ENCODE measurements around the gene ZBTB46. TPM values are rescaled to one million over a fixed set of nuclear protein-coding genes. Genes with fewer than 3 reads are reported as not detected.

The ZBTB46 gene
- total RNA-seq, 1 experiment from 2014 or later, result not detected

DNA sequence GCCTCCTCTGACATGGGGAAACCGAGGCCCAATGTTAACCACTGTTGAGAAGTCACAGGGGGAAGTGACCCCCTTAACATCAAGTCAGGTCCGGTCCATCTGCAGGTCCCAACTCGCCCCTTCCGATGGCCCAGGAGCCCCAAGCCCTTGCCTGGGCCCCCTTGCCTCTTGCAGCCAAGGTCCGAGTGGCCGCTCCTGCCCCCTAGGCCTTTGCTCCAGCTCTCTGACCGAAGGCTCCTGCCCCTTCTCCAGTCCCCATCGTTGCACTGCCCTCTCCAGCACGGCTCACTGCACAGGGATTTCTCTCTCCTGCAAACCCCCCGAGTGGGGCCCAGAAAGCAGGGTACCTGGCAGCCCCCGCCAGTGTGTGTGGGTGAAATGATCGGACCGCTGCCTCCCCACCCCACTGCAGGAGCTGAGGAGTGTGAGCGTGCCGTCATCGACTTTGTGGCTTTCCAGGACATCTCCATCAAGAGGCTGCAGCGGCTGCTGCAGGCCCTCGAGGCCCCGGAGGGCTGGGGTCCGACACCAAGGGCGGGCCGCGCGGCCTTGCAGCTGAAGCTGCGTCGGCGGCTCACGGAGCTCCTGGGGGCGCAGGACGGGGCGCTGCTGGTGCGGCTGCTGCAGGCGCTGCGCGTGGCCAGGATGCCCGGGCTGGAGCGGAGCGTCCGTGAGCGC lies 133.1 kb downstream of the ZBTB46 start:
- H3K27me3 ChIP-seq (ENCODE audit: low read length), result no peaks in the 10 kb centered on the region
- peaks cover 9% of the 10 kb centered on the region; the same call in 1 of the 2 replicates for H3K36me3 ChIP-seq (ENCODE audit: insufficient read depth, low read length)
- H4K20me1 ChIP-seq (ENCODE audit: insufficient read depth, low read depth, low read length), result no peaks in the 10 kb centered on the region
- H3K9me2 ChIP-seq (replicated peaks; ENCODE audit: insufficient read depth, low read length), result no peaks in the 10 kb centered on the region
- no peaks in the 10 kb centered on the region for H3K79me2 ChIP-seq (ENCODE audit: low read length)
- H3K9ac ChIP-seq (ENCODE audit: low read length), result no peak overlapping the region
- H3K4me3 ChIP-seq (ENCODE audit: low read length), result no peak overlapping the region
- no peak overlapping the region for H2AFZ ChIP-seq (ENCODE audit: low read length)
- H3K4me2 ChIP-seq (ENCODE audit: low read depth, low read length, poor library complexity, severe bottlenecking), result no peak overlapping the region
- no peaks in the 10 kb centered on the region for H3K9me3 ChIP-seq (ENCODE audit: low read length)
- no peak overlapping the region for H3K27ac ChIP-seq (ENCODE audit: low read length)
- no peak for DNase-seq
- H3K4me1 ChIP-seq (ENCODE audit: low read length), result peaks cover 7% of the 10 kb centered on the region

GRCh38 chr20:63697357-63697867 lies 133.7 kb downstream of the ZBTB46 start:
- Histone ChIP-seq H4K20me1 (ENCODE audit: insufficient read depth, low read depth, low read length) (no peaks in the 10 kb centered on the region), H3K9me3 (ENCODE audit: low read length) (no peaks in the 10 kb centered on the region), H3K4me2 (ENCODE audit: low read depth, low read length, poor library complexity, severe bottlenecking) (no peak overlapping the region), H3K9ac (ENCODE audit: low read length) (no peak overlapping the region), H3K4me3 (ENCODE audit: low read length) (no peak overlapping the region), H3K79me2 (ENCODE audit: low read length) (no peaks in the 10 kb centered on the region), H3K4me1 (ENCODE audit: low read length) (peaks cover 7% of the 10 kb centered on the region), H3K27ac (ENCODE audit: low read length) (no peak overlapping the region), H3K9me2 (replicated peaks; ENCODE audit: insufficient read depth, low read length) (no peaks in the 10 kb centered on the region), H3K36me3 (ENCODE audit: insufficient read depth, low read length) (peaks cover 9% of the 10 kb centered on the region; the same call in 1 of the 2 replicates), H2AFZ (ENCODE audit: low read length) (no peak overlapping the region), H3K27me3 (ENCODE audit: low read length) (no peaks in the 10 kb centered on the region)
- DNase-seq, result peak; percentile 52

GRCh38 chr20:63696628-63697356 lies 134.3 kb downstream of the ZBTB46 start, which contains the start of gene TNFRSF6B:
Gene TNFRSF6B (plus strand): TSS chr20:63696652. CDS start chr20:63696768, 116 bp downstream.
- H3K79me2 ChIP-seq (ENCODE audit: low read length), result no peaks in the 10 kb centered on the region
- H4K20me1 ChIP-seq (ENCODE audit: insufficient read depth, low read depth, low read length), result no peaks in the 10 kb centered on the region
- H3K9ac ChIP-seq (ENCODE audit: low read length), result no peak within 1 kb of the TSS
- H3K27ac ChIP-seq (ENCODE audit: low read length), result no peak within 1 kb of the TSS
- H3K36me3 ChIP-seq (ENCODE audit: insufficient read depth, low read length), result peaks cover 9% of the 10 kb centered on the region; the same call in 1 of the 2 replicates
- H3K4me3 ChIP-seq (ENCODE audit: low read length), result no peak within 1 kb of the TSS
- H3K4me1 ChIP-seq (ENCODE audit: low read length), result peaks cover 7% of the 10 kb centered on the region
- no peak within 1 kb of the TSS for H2AFZ ChIP-seq (ENCODE audit: low read length)
- H3K27me3 ChIP-seq (ENCODE audit: low read length), result no peaks in the 10 kb centered on the region
- DNase-seq, result no peak
- H3K9me3 ChIP-seq (ENCODE audit: low read length), result no peaks in the 10 kb centered on the region
- no peaks in the 10 kb centered on the region for H3K9me2 ChIP-seq (replicated peaks; ENCODE audit: insufficient read depth, low read length)
- no peak within 1 kb of the TSS for H3K4me2 ChIP-seq (ENCODE audit: low read depth, low read length, poor library complexity, severe bottlenecking)

DNA sequence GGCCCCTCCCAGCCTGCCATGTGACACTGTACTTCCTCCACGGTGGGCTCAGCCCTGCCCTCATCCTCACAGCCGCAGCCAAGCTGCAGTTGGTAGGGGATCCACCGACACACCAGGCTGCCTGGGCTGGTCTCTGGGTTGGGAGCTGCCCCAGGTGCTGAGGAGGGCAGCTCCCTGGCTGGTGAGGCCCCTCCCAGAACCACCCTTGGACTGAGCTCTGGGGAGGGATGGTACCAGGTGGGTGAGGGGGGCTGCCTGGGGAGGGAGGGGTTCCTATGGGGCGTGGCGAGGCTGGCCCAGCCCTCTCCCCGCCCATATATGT lies 134.8 kb downstream of the ZBTB46 start:
- DNase-seq, result peak; percentile 60
- Histone ChIP-seq H3K4me1 (ENCODE audit: low read length) (peaks cover 7% of the 10 kb centered on the region), H3K4me2 (ENCODE audit: low read depth, low read length, poor library complexity, severe bottlenecking) (no peak overlapping the region), H3K27ac (ENCODE audit: low read length) (no peak overlapping the region), H3K4me3 (ENCODE audit: low read length) (no peak overlapping the region), H3K27me3 (ENCODE audit: low read length) (no peaks in the 10 kb centered on the region), H4K20me1 (ENCODE audit: insufficient read depth, low read depth, low read length) (no peaks in the 10 kb centered on the region), H3K79me2 (ENCODE audit: low read length) (no peaks in the 10 kb centered on the region), H2AFZ (ENCODE audit: low read length) (no peak overlapping the region), H3K36me3 (ENCODE audit: insufficient read depth, low read length) (peaks cover 12% of the 10 kb centered on the region; the same call in 1 of the 2 replicates), H3K9me3 (ENCODE audit: low read length) (no peaks in the 10 kb centered on the region), H3K9ac (ENCODE audit: low read length) (no peak overlapping the region), H3K9me2 (replicated peaks; ENCODE audit: insufficient read depth, low read length) (no peaks in the 10 kb centered on the region)

- H3K9ac ChIP-seq (ENCODE audit: low read length), result no peak overlapping the region
- no peaks in the 10 kb centered on the region for H3K27me3 ChIP-seq (ENCODE audit: low read length)
- H3K36me3 ChIP-seq (ENCODE audit: insufficient read depth, low read length), result peaks cover 12% of the 10 kb centered on the region; the same call in 1 of the 2 replicates
- H2AFZ ChIP-seq (ENCODE audit: low read length), result no peak overlapping the region
- no peak overlapping the region for H3K27ac ChIP-seq (ENCODE audit: low read length)
- no peaks in the 10 kb centered on the region for H3K79me2 ChIP-seq (ENCODE audit: low read length)
- peaks cover 7% of the 10 kb centered on the region for H3K4me1 ChIP-seq (ENCODE audit: low read length)
- H3K9me3 ChIP-seq (ENCODE audit: low read length), result no peaks in the 10 kb centered on the region
- H3K4me2 ChIP-seq (ENCODE audit: low read depth, low read length, poor library complexity, severe bottlenecking), result no peak overlapping the region
- no peak for DNase-seq
- H3K9me2 ChIP-seq (replicated peaks; ENCODE audit: insufficient read depth, low read length), result no peaks in the 10 kb centered on the region
- no peaks in the 10 kb centered on the region for H4K20me1 ChIP-seq (ENCODE audit: insufficient read depth, low read depth, low read length)
- H3K4me3 ChIP-seq (ENCODE audit: low read length), result no peak overlapping the region
These were observed 135.4 kb downstream of the ZBTB46 start for GRCh38 chr20:63695424-63696305.

DNA sequence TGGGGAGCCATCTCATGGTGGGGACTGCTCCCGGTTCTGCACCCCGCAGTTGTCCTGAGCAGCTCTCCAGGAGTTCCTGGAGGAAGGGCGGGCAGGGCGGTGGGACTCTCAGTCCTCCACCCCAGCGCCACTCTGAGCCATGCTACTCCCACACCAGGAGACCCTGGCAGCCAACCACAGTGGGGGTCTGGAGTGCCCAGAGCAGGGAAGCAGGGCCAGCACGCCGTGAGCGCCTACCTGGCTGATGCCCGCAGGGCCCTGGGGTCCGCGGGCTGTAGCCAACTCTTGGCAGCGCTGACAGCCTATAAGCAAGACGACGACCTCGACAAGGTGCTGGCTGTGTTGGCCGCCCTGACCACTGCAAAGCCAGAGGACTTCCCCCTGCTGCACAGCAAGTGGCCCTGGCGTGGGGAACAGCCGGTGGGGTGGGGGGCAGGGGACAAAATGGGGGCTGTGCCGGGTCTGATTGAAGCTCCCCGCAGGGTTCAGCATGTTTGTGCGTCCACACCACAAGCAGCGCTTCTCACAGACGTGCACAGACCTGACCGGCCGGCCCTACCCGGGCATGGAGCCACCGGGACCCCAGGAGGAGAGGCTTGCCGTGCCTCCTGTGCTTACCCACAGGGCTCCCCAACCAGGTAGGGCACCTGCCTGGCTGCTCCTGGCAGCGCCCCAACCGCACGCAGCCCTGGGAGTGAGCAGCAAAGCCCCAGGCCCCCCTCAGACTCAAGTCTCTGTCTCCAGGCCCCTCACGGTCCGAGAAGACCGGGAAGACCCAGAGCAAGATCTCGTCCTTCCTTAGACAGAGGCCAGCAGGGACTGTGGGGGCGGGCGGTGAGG lies 136.3 kb downstream of the ZBTB46 start:
- no peak for DNase-seq
- Histone ChIP-seq H3K36me3 (ENCODE audit: insufficient read depth, low read length) (peaks cover 12% of the 10 kb centered on the region; the same call in 1 of the 2 replicates), H3K9ac (ENCODE audit: low read length) (no peak overlapping the region), H3K27me3 (ENCODE audit: low read length) (no peaks in the 10 kb centered on the region), H4K20me1 (ENCODE audit: insufficient read depth, low read depth, low read length) (no peaks in the 10 kb centered on the region), H3K4me1 (ENCODE audit: low read length) (peaks cover 4% of the 10 kb centered on the region), H3K9me2 (replicated peaks; ENCODE audit: insufficient read depth, low read length) (no peaks in the 10 kb centered on the region), H2AFZ (ENCODE audit: low read length) (no peak overlapping the region), H3K4me2 (ENCODE audit: low read depth, low read length, poor library complexity, severe bottlenecking) (no peak overlapping the region), H3K4me3 (ENCODE audit: low read length) (no peak overlapping the region), H3K79me2 (ENCODE audit: low read length) (no peaks in the 10 kb centered on the region), H3K27ac (ENCODE audit: low read length) (no peak overlapping the region), H3K9me3 (ENCODE audit: low read length) (no peaks in the 10 kb centered on the region)

DNA sequence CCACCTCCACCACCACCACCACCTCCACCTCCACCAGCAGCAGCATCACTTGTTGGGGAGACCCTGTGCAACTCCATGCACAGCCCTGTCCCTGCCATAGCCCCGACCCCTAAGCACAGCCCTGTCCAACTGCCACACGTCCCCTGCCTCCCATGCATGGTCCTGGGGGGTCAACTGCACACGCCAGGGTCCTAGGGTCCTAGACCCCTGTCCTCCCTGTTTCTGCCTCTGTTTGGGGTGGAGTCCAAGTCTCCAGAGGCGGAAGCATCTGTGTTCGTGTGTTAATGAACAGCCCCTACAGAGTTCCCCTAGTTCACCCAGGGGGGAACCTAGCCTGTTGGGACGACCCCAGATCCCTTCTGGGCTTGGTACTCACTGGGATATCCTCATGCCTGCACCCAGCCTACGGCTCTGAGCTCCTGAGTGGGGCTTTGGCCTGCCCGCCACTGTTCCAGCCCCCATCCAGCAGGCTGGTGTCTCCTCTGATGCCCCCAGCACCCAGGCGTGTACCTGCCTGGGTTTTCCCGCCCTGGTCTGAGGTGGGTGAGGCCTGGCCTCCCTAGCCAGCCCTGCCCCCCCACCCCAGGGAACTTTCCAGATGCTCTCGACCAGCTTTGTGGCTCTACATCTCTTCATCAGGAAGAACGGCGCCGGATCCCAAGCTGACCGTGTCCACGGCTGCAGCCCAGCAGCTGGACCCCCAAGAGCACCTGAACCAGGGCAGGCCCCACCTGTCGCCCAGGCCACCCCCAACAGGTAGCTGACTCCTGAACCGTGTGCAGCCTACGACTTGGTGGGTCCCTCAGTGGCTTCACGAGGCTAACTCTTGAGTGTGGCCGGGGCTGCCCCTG lies 137.1 kb downstream of the ZBTB46 start:
- Histone ChIP-seq H3K9me3 (ENCODE audit: low read length) (no peaks in the 10 kb centered on the region), H4K20me1 (ENCODE audit: insufficient read depth, low read depth, low read length) (no peaks in the 10 kb centered on the region), H3K79me2 (ENCODE audit: low read length) (no peaks in the 10 kb centered on the region), H2AFZ (ENCODE audit: low read length) (no peak overlapping the region), H3K36me3 (ENCODE audit: insufficient read depth, low read length) (peaks cover 12% of the 10 kb centered on the region; the same call in 1 of the 2 replicates), H3K27ac (ENCODE audit: low read length) (no peak overlapping the region), H3K4me2 (ENCODE audit: low read depth, low read length, poor library complexity, severe bottlenecking) (no peak overlapping the region), H3K27me3 (ENCODE audit: low read length) (no peaks in the 10 kb centered on the region), H3K4me3 (ENCODE audit: low read length) (no peak overlapping the region), H3K9me2 (replicated peaks; ENCODE audit: insufficient read depth, low read length) (no peaks in the 10 kb centered on the region), H3K9ac (ENCODE audit: low read length) (no peak overlapping the region), H3K4me1 (ENCODE audit: low read length) (no peaks in the 10 kb centered on the region)
- no peak for DNase-seq
